SK-N-SH treated with all-trans-retinoic acid at 6 μM for 48 hours (cell line): Measurements from ENCODE around the gene KIAA1217.

Experiments used
- ATAC-seq: fragments of 200-7000 bp; cut with Tn5 transposase; 3 replicates; pipeline ENCODE4 v1.9.1; 2020; ENCODE audit warnings: mild to moderate bottlenecking, moderate library complexity
- CSDC2 ChIP-seq: fragments of 250-450 bp; sonication (Bioruptor Pico); IDR thresholded peaks from 2 replicates; pipeline ENCODE4 v1.5.0; 2020; ENCODE audit warnings: mild to moderate bottlenecking, moderate library complexity
- CSRNP3 ChIP-seq: fragments of 250-450 bp; sonication (Bioruptor Pico); IDR thresholded peaks from 2 replicates; pipeline ENCODE4 v1.5.1; 2021; ENCODE audit warnings: mild to moderate bottlenecking, moderate library complexity
- ESRRG ChIP-seq: fragments of 250-450 bp; sonication (Bioruptor Pico); IDR thresholded peaks from 2 replicates; pipeline ENCODE4 v1.6.1; 2021; ENCODE audit warnings: mild to moderate bottlenecking
- GLIS3 ChIP-seq: fragments of 250-450 bp; sonication (Bioruptor Pico); IDR thresholded peaks from 2 replicates; pipeline ENCODE4 v1.5.0; 2020; ENCODE audit warnings: mild to moderate bottlenecking, moderate library complexity
- ISL1 ChIP-seq: fragments of 250-450 bp; sonication (Bioruptor Pico); IDR thresholded peaks from 2 replicates; pipeline ENCODE4 v2.1.2; 2022; ENCODE audit warnings: mild to moderate bottlenecking, moderate library complexity
- POU6F1 ChIP-seq: fragments of 250-450 bp; sonication (Bioruptor Pico); IDR thresholded peaks from 2 replicates; pipeline ENCODE4 v1.8.0; 2021; ENCODE audit warnings: low read depth, mild to moderate bottlenecking, moderate library complexity, borderline replicate concordance
- PPARA ChIP-seq: fragments of 250-450 bp; sonication (Bioruptor Pico); IDR thresholded peaks from 2 replicates; pipeline ENCODE4 v1.5.0; 2020; ENCODE audit warnings: mild to moderate bottlenecking, borderline replicate concordance
- RARB ChIP-seq: fragments of 250-450 bp; sonication (Bioruptor Pico); IDR thresholded peaks from 2 replicates; pipeline ENCODE4 v1.8.0; 2021; ENCODE audit warnings: mild to moderate bottlenecking, moderate library complexity
- SNAI2 ChIP-seq: fragments of 250-450 bp; sonication (Bioruptor Pico); IDR thresholded peaks from 2 replicates; pipeline ENCODE4 v1.5.0; 2020; ENCODE audit warnings: mild to moderate bottlenecking, moderate library complexity
- TCF4 ChIP-seq: fragments of 250-450 bp; sonication (Bioruptor Pico); IDR thresholded peaks from 2 replicates; pipeline ENCODE4 v1.8.0; 2021; ENCODE audit warnings: mild to moderate bottlenecking, moderate library complexity, borderline replicate concordance
- ZC3H10 ChIP-seq: fragments of 250-450 bp; sonication (Bioruptor Pico); IDR thresholded peaks from 2 replicates; pipeline ENCODE4 v1.5.1; 2021; ENCODE audit warnings: mild to moderate bottlenecking, moderate library complexity
- ZFP3 ChIP-seq: fragments of 250-450 bp; sonication (Bioruptor Pico); IDR thresholded peaks from 2 replicates; pipeline ENCODE4 v1.5.0; 2020; ENCODE audit warnings: mild to moderate bottlenecking, moderate library complexity
- ZFP30 ChIP-seq: fragments of 450-650 bp; formaldehyde crosslinking; IDR thresholded peaks from 2 replicates; pipeline ENCODE4 v1.5.0; 2022; ENCODE audit warnings: mild to moderate bottlenecking, moderate library complexity
- ZNF565 ChIP-seq: fragments of 450-650 bp; formaldehyde crosslinking; conservative IDR thresholded peaks from 2 replicates; pipeline ENCODE4 v1.5.0; 2020; ENCODE audit warnings: low read depth, mild to moderate bottlenecking, moderate library complexity
- ZNF70 ChIP-seq: fragments of 450-650 bp; formaldehyde crosslinking; IDR thresholded peaks from 2 replicates; pipeline ENCODE4 v1.5.0; 2020; ENCODE audit warnings: mild to moderate bottlenecking, moderate library complexity
- ZNF8 ChIP-seq: fragments of 450-650 bp; formaldehyde crosslinking; IDR thresholded peaks from 2 replicates; pipeline ENCODE4 v1.5.0; 2020; ENCODE audit warnings: mild to moderate bottlenecking, moderate library complexity
- TF ChIP-seq, protein P1 (sequence below): fragments of 250-450 bp; sonication (Bioruptor Pico); IDR thresholded peaks from 2 replicates; pipeline ENCODE4 v1.5.0; 2020; ENCODE audit warnings: mild to moderate bottlenecking, moderate library complexity
- TF ChIP-seq, protein P2 (sequence below): fragments of 250-450 bp; sonication (Bioruptor Pico); IDR thresholded peaks from 2 replicates; pipeline ENCODE4 v1.8.0; 2020; ENCODE audit warnings: mild to moderate bottlenecking, moderate library complexity, borderline replicate concordance

Gene KIAA1217

DNA sequence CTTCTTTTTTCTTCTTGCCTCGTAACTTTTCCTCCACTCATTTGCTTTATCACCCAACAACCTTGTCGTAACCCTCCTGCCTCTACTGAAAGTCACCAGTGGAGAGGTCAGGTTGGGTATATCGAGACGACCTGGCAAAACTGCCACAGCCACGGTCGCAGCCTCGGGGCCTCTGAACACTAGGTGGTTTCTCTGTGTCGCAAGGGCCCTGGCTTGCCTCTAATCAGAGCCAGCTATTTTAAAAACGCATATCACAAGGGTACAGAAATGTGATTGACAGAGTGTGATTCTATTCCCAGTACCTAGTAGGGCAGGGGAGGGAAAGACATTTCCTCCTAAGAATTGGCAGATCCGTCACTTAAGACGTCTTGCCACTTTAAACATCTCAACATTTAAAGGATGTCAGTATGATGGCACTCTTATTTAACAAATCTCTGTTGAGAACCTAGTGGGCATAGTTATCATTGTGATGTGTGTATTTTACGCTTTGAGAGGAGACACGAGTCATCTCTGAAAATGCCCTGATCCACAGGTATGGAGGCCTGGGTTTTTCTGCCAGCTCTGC is 317.2 kb downstream of the KIAA1217 start:
- TF ChIP-seq POU6F1 (CRISPR knock-in tag) (no peak), ZFP3 (CRISPR knock-in tag) (no peak), GLIS3 (CRISPR knock-in tag) (no peak), CSDC2 (no peak), ZNF565 (no peak), ZC3H10 (CRISPR knock-in tag) (no peak), TCF4 (no peak), SNAI2 (CRISPR knock-in tag) (no peak)
- TF ChIP-seq, protein P1, sequence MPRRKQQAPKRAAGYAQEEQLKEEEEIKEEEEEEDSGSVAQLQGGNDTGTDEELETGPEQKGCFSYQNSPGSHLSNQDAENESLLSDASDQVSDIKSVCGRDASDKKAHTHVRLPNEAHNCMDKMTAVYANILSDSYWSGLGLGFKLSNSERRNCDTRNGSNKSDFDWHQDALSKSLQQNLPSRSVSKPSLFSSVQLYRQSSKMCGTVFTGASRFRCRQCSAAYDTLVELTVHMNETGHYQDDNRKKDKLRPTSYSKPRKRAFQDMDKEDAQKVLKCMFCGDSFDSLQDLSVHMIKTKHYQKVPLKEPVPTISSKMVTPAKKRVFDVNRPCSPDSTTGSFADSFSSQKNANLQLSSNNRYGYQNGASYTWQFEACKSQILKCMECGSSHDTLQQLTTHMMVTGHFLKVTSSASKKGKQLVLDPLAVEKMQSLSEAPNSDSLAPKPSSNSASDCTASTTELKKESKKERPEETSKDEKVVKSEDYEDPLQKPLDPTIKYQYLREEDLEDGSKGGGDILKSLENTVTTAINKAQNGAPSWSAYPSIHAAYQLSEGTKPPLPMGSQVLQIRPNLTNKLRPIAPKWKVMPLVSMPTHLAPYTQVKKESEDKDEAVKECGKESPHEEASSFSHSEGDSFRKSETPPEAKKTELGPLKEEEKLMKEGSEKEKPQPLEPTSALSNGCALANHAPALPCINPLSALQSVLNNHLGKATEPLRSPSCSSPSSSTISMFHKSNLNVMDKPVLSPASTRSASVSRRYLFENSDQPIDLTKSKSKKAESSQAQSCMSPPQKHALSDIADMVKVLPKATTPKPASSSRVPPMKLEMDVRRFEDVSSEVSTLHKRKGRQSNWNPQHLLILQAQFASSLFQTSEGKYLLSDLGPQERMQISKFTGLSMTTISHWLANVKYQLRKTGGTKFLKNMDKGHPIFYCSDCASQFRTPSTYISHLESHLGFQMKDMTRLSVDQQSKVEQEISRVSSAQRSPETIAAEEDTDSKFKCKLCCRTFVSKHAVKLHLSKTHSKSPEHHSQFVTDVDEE (CRISPR knock-in tag) = no peak
- no peak for ATAC-seq

- no peak for TF ChIP-seq SNAI2 (CRISPR knock-in tag)
- no peak for TF ChIP-seq ESRRG (CRISPR knock-in tag)
- TF ChIP-seq POU6F1 (CRISPR knock-in tag) = no peak
- TF ChIP-seq, protein P2, sequence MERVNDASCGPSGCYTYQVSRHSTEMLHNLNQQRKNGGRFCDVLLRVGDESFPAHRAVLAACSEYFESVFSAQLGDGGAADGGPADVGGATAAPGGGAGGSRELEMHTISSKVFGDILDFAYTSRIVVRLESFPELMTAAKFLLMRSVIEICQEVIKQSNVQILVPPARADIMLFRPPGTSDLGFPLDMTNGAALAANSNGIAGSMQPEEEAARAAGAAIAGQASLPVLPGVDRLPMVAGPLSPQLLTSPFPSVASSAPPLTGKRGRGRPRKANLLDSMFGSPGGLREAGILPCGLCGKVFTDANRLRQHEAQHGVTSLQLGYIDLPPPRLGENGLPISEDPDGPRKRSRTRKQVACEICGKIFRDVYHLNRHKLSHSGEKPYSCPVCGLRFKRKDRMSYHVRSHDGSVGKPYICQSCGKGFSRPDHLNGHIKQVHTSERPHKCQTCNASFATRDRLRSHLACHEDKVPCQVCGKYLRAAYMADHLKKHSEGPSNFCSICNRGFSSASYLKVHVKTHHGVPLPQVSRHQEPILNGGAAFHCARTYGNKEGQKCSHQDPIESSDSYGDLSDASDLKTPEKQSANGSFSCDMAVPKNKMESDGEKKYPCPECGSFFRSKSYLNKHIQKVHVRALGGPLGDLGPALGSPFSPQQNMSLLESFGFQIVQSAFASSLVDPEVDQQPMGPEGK = no peak
- TF ChIP-seq TCF4 = no peak
- no peak for TF ChIP-seq ISL1
- TF ChIP-seq CSDC2 = no peak
- no peak for TF ChIP-seq ZNF8 (CRISPR knock-in tag)
- TF ChIP-seq CSRNP3 (CRISPR knock-in tag) = no peak
- no peak for TF ChIP-seq GLIS3 (CRISPR knock-in tag)
- TF ChIP-seq ZNF70 (CRISPR knock-in tag) = no peak
- no peak for TF ChIP-seq RARB (CRISPR knock-in tag)
- no peak for TF ChIP-seq ZFP30 (CRISPR knock-in tag)
- no peak for ATAC-seq
Measured at GRCh38 chr10:24528946-24529345, 320.0 kb downstream of the KIAA1217 start.

DNA sequence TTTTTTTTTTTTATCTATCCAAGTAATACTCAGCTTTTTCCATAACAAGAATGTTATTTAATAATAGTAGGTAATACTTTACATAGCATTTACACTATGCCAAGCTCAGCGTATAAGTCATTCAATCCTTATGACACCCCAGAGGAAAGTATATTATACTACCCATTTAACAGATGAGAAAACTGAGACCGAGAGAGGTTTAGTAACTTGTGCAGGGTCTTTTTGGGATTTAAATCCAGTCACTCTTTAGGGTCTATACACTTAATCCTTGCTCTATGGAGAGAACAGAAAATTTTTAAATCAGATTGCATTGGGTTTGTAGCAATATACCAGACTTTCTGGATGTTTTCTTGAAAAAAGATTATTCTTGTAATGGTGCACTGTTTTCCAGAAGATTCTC is 322.5 kb downstream of the KIAA1217 start:
- TF ChIP-seq POU6F1 (CRISPR knock-in tag) (no peak), ZFP30 (CRISPR knock-in tag) (no peak), SNAI2 (CRISPR knock-in tag) (no peak), ZNF565 (no peak)

DNA sequence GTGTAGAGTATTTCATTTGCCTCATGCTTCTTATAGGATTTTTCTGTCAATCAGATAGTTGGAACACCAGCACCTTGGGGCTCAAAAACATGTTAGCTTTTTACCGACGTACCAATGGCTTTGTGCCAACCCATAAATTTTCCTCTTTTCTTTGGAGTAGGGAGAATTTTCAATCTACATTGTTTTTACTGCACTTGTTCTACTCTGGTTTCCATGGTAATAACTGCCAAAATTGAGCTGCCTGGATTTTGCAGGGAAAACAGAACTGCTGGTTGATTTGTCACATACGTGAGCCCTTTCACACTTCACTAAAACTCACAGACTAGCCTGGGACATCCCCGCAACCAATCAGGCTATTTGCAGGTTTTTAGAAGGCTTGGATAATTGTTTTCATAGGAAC is 325.0 kb downstream of the KIAA1217 start:
- no peak for ATAC-seq
- TF ChIP-seq PPARA (CRISPR knock-in tag) = no peak
- TF ChIP-seq ZNF70 (CRISPR knock-in tag) = no peak
- no peak for TF ChIP-seq RARB (CRISPR knock-in tag)
- TF ChIP-seq ZFP3 (CRISPR knock-in tag) = no peak
- no peak for TF ChIP-seq ISL1
- TF ChIP-seq, protein P2 = no peak
- no peak for TF ChIP-seq ESRRG (CRISPR knock-in tag)
- TF ChIP-seq ZNF565 = no peak
- TF ChIP-seq CSRNP3 (CRISPR knock-in tag) = no peak

More for the DNA sequence above, 322.5 kb downstream of the KIAA1217 start:
- ATAC-seq = no peak
